Endodermal cell (in vitro differentiated cells): Measurements from ENCODE around the gene ATP8B4. TPM values are rescaled to one million over a fixed set of nuclear protein-coding genes. Genes with fewer than 3 reads are reported as not detected.

Source experiments
- DNase-seq: peaks from one replicate; pipeline ENCODE4 v3.0.0-alpha.2; 2017
- H3K27ac ChIP-seq: 2 replicates; pipeline ENCODE4 v1.5.1; 2013; ENCODE audit warnings: mild to moderate bottlenecking, low read depth, low read length, moderate library complexity
- H3K27me3 ChIP-seq: 2 replicates; pipeline ENCODE4 v1.6.1; 2013; ENCODE audit warnings: mild to moderate bottlenecking, low read length, moderate library complexity; ENCODE audit not compliant: insufficient read depth, control insufficient read depth, poor library complexity, severe bottlenecking
- H3K36me3 ChIP-seq: 2 replicates; pipeline ENCODE4 v1.7.0; 2013; ENCODE audit warnings: mild to moderate bottlenecking, low read length, moderate library complexity; ENCODE audit not compliant: control insufficient read depth, insufficient read depth
- H3K4me1 ChIP-seq: one replicate; pipeline ENCODE4 v1.7.0; 2013; ENCODE audit warnings: low read length; ENCODE audit not compliant: control insufficient read depth, insufficient read depth
- H3K4me3 ChIP-seq: 2 replicates; pipeline ENCODE4 v1.5.1; 2013; ENCODE audit warnings: mild to moderate bottlenecking, low read length, moderate library complexity
- H3K9ac ChIP-seq: 2 replicates; pipeline ENCODE4 v1.6.1; 2013; ENCODE audit warnings: mild to moderate bottlenecking, low read length, moderate library complexity; ENCODE audit not compliant: poor library complexity, severe bottlenecking; ENCODE audit errors: extremely low read depth
- H3K9me3 ChIP-seq: 2 replicates; pipeline ENCODE4 v1.6.1; 2013; ENCODE audit warnings: mild to moderate bottlenecking, low read length, moderate library complexity; ENCODE audit not compliant: control insufficient read depth
- H3K27ac Mint-ChIP-seq: 2 replicates; pipeline ENCODE4 v1.8.0; 2020; ENCODE audit warnings: mixed read lengths
- H3K27me3 Mint-ChIP-seq: 2 replicates; pipeline ENCODE4 v1.8.0; 2021; ENCODE audit warnings: mild to moderate bottlenecking, mixed read lengths; ENCODE audit not compliant: insufficient read depth
- H3K36me3 Mint-ChIP-seq: 2 replicates; pipeline ENCODE4 v1.8.0; 2020; ENCODE audit warnings: low read depth, mixed read lengths
- H3K4me1 Mint-ChIP-seq: 2 replicates; pipeline ENCODE4 v1.8.0; 2020; ENCODE audit warnings: mixed read lengths
- H3K4me3 Mint-ChIP-seq: 2 replicates; pipeline ENCODE4 v1.8.0; 2020; ENCODE audit warnings: mild to moderate bottlenecking, moderate library complexity, mixed read lengths
- H3K9me3 Mint-ChIP-seq: 2 replicates; pipeline ENCODE4 v1.8.0; 2020; ENCODE audit warnings: mild to moderate bottlenecking, mixed read lengths
- CTCF ChIP-seq: fragments of 200-600 bp; sonication (generic); conservative IDR thresholded peaks from 2 replicates; pipeline ENCODE4 v1.5.0; 2021; ENCODE audit warnings: antibody characterized with exemption, mild to moderate bottlenecking
- WGBS, 2 experiments: methylation state at CpG; one replicate each; pipeline versions ENCODE4 v1.1.5 to v1.1.7; 2013; ENCODE audit warnings: missing lambda C conversion rate in 2 of 2, mixed read lengths in 1 of 2; ENCODE audit not compliant: insufficient coverage in 1 of 2, insufficient read length in 1 of 2; 5-methylcytosine and 5-hydroxymethylcytosine counted together
- total RNA-seq, 2 donors: library from RNA; stranded (reverse); fragmentation: NEBNext Ultra II Directional in 1 of 2; extraction: Animal tissue kit (Norgen Biotek cat#: 25700) in 1 of 2; gene quantifications; 2 replicates in 1 of 2; 3 replicates in 1 of 2; pipeline ENCODE4 v1.2.1, GENCODE V29; 2021

ATP8B4 gene
- total RNA-seq, 2 donors from 2014 or later = 0.64 to 0.95 TPM

GRCh38 chr15:49916998-49917397, 202.0 kb downstream of the ATP8B4 start:
- Mint-ChIP-seq H3K27ac (no peak overlapping the region), H3K36me3 (no peaks in the 10 kb centered on the region), H3K4me3 (no peak overlapping the region), H3K9me3 (no peaks in the 10 kb centered on the region), H3K4me1 (no peaks in the 10 kb centered on the region), H3K27me3 (no peaks in the 10 kb centered on the region)
- H3K9me3 ChIP-seq = no peaks in the 10 kb centered on the region
- H3K4me1 ChIP-seq = no peaks in the 10 kb centered on the region
- no peaks in the 10 kb centered on the region for H3K36me3 ChIP-seq
- no peak overlapping the region for H3K27ac ChIP-seq
- H3K27me3 ChIP-seq = no peaks in the 10 kb centered on the region
- no peak for DNase-seq
- H3K9ac ChIP-seq = no peak overlapping the region
- TF ChIP-seq CTCF = no peak
- WGBS, 2 experiments = 80% methylated on average over 2 of the region's 2 CpGs; no CpG with 5 or more reads in 1 of the 2 experiments
- no peak overlapping the region for H3K4me3 ChIP-seq

DNA sequence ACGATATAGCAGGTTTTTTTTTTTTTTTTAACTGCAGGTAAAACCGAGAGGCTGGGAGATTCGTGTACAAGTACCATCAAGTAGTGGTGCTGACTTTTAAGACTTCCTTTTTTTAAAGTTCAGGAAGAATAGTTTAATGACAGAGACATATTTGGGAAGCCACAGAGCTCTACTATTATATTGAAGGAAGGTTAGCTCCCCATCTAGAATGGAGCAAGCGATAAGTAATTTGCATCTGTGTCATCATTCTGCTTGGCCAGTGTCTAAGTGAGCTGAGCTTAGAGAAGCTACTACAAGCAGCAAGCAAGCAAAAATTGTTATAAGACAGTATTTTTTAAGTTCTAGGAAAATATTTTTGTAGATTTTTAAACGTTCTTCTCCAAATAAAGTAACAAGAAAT, 203.2 kb downstream of the ATP8B4 start:
- 94 to 96% methylated on average over 2 to 4 of the region's 5 CpGs for WGBS, 2 experiments
- Mint-ChIP-seq H3K4me1 (no peaks in the 10 kb centered on the region), H3K27ac (no peak overlapping the region)

GRCh38 chr15:49908933-49909295, 210.1 kb downstream of the ATP8B4 start:
- no peak overlapping the region for H3K9ac ChIP-seq
- no peaks in the 10 kb centered on the region for H3K27me3 ChIP-seq
- TF ChIP-seq CTCF = no peak
- WGBS, 2 experiments = 80 to 85% methylated on average over 2 to 4 of the region's 4 CpGs
- H3K27ac ChIP-seq = no peak overlapping the region
- Mint-ChIP-seq H3K9me3 (peaks cover 7% of the 10 kb centered on the region), H3K4me3 (no peak overlapping the region), H3K27me3 (no peaks in the 10 kb centered on the region), H3K4me1 (no peaks in the 10 kb centered on the region), H3K27ac (no peak overlapping the region), H3K36me3 (no peaks in the 10 kb centered on the region)
- peaks cover 18% of the 10 kb centered on the region for H3K9me3 ChIP-seq
- H3K36me3 ChIP-seq = no peaks in the 10 kb centered on the region
- DNase-seq = no peak
- H3K4me1 ChIP-seq = no peaks in the 10 kb centered on the region
- H3K4me3 ChIP-seq = no peak overlapping the region

More for the DNA sequence above, 203.2 kb downstream of the ATP8B4 start:
- no peaks in the 10 kb centered on the region for H3K36me3 Mint-ChIP-seq
- Histone ChIP-seq H3K27ac (no peak overlapping the region), H3K9me3 (peaks cover 8% of the 10 kb centered on the region), H3K4me1 (no peaks in the 10 kb centered on the region), H3K9ac (no peak overlapping the region), H3K36me3 (no peaks in the 10 kb centered on the region), H3K4me3 (no peak overlapping the region), H3K27me3 (no peaks in the 10 kb centered on the region)
- no peaks in the 10 kb centered on the region for H3K9me3 Mint-ChIP-seq
- H3K27me3 Mint-ChIP-seq = no peaks in the 10 kb centered on the region
- no peak for TF ChIP-seq CTCF
- no peak overlapping the region for H3K4me3 Mint-ChIP-seq
- no peak for DNase-seq
